Tibial nerve (tissue), 4 donors: ENCODE data around the gene SLC24A3. TPM values are rescaled to one million over a fixed set of nuclear protein-coding genes. Genes with fewer than 3 reads are reported as not detected.

Experiments used
- DNase-seq, 2 donors: peaks; one replicate each; pipeline ENCODE4 v3.0.0-alpha.2; 2019; ENCODE audit warnings: low spot score in 2 of 2
- H3K27ac ChIP-seq, 4 donors: fragments of 200-600 bp; sonication (generic) in 3 of 4; one replicate each; pipeline ENCODE4 v1.5.1; 2017 to 2019; ENCODE audit warnings: mild to moderate bottlenecking in 1 of 4
- H3K27me3 ChIP-seq, 2 donors: fragments of 200-600 bp; sonication (generic) in 1 of 2; one replicate each; pipeline versions ENCODE4 v1.5.1 to v1.6.0; 2017 to 2019
- H3K36me3 ChIP-seq, 3 donors: fragments of 200-600 bp; sonication (generic); one replicate each; pipeline ENCODE4 v1.5.1; 2018 to 2019
- H3K4me1 ChIP-seq, 4 donors: fragments of 200-600 bp; sonication (generic) in 3 of 4; one replicate each; pipeline ENCODE4 v1.5.1; 2017 to 2019
- H3K4me3 ChIP-seq, 4 donors: fragments of 200-600 bp; sonication (generic) in 3 of 4; one replicate each; pipeline ENCODE4 v1.5.1; 2017 to 2019; ENCODE audit warnings: mild to moderate bottlenecking in 1 of 4, moderate library complexity in 1 of 4
- H3K9me3 ChIP-seq, 4 donors: fragments of 200-600 bp; sonication (generic) in 3 of 4; one replicate each; pipeline ENCODE4 v1.5.1; 2017 to 2019
- CTCF ChIP-seq, 5 experiments: fragments of 200-600 bp in 3 of 5; fragments of 450-650 bp in 2 of 5; sonication (generic) in 3 of 5; IDR thresholded peaks; one replicate each; pipeline ENCODE4 v1.5.1; 2016 to 2019; ENCODE audit warnings: antibody characterized with exemption in 5 of 5, mild to moderate bottlenecking in 3 of 5, moderate library complexity in 2 of 5
- EP300 ChIP-seq, 2 donors: sonication (generic); formaldehyde crosslinking; IDR thresholded peaks; one replicate each; pipeline ENCODE4 v1.6.1; 2017; ENCODE audit warnings: antibody characterized with exemption in 2 of 2, mild to moderate bottlenecking in 1 of 2
- POLR2A ChIP-seq, 2 donors: fragments of 450-650 bp; IDR thresholded peaks; one replicate each; pipeline ENCODE4 v1.6.1; 2017; ENCODE audit warnings: antibody characterized with exemption in 2 of 2, mild to moderate bottlenecking in 2 of 2, moderate library complexity in 2 of 2
- WGBS, 2 donors: methylation state at CpG; one replicate each; pipeline ENCODE4 v1.1.5; 2018; 5-methylcytosine and 5-hydroxymethylcytosine counted together
- total RNA-seq, 4 donors: library from RNA; depleted of rRNA; stranded (reverse); fragments of >200 nt; gene quantifications; one replicate each; pipeline ENCODE4 v1.1.0, GENCODE V29; 2016

The SLC24A3 gene
- total RNA-seq, 4 donors from 2014 or later, result 1.3 to 4.0 (median 2.7) TPM

GRCh38 chr20:19451231-19451922, 238.9 kb downstream of the SLC24A3 start:
- DNase-seq, result no peak
- Histone ChIP-seq H3K4me3 (no peak overlapping the region), H3K4me1 (peaks cover 0 to 6% (median 0%) of the 10 kb centered on the region in 4 donors), H3K27me3 (no peaks in the 10 kb centered on the region), H3K9me3 (no peaks in the 10 kb centered on the region), H3K27ac (no peak overlapping the region), H3K36me3 (no peaks in the 10 kb centered on the region)
- TF ChIP-seq POLR2A (IDR thresholded peaks at IDR 0.05) (no peak), EP300 (IDR thresholded peaks at IDR 0.05) (no peak), CTCF (IDR thresholded peaks at IDR 0.05) (no peak)
- 76 to 82% methylated on average over 8 of the region's 8 CpGs for WGBS, 2 donors

GRCh38 chr20:19451923-19452295, 239.5 kb downstream of the SLC24A3 start:
- Histone ChIP-seq H3K4me3 (no peak overlapping the region), H3K27me3 (no peaks in the 10 kb centered on the region), H3K36me3 (no peaks in the 10 kb centered on the region), H3K4me1 (peaks cover 0 to 6% (median 0%) of the 10 kb centered on the region in 4 donors), H3K9me3 (no peaks in the 10 kb centered on the region), H3K27ac (no peak overlapping the region)
- 64 to 72% methylated on average over 9 of the region's 9 CpGs for WGBS, 2 donors
- DNase-seq, result no peak
- TF ChIP-seq POLR2A (IDR thresholded peaks at IDR 0.05), result no peak
- no peak for TF ChIP-seq EP300 (IDR thresholded peaks at IDR 0.05)
- no peak for TF ChIP-seq CTCF (IDR thresholded peaks at IDR 0.05)

GRCh38 chr20:19453410-19453809, 241.0 kb downstream of the SLC24A3 start:
- H3K9me3 ChIP-seq, result no peaks in the 10 kb centered on the region
- TF ChIP-seq EP300 (IDR thresholded peaks at IDR 0.05) (no peak), CTCF (IDR thresholded peaks at IDR 0.05) (no peak)
- no peaks in the 10 kb centered on the region for H3K36me3 ChIP-seq
- WGBS, 2 donors, result 60 to 81% methylated on average over 3 of the region's 3 CpGs
- no peak overlapping the region for H3K27ac ChIP-seq
- peaks cover 0 to 6% (median 0%) of the 10 kb centered on the region in 4 donors for H3K4me1 ChIP-seq
- no peak overlapping the region for H3K4me3 ChIP-seq
- H3K27me3 ChIP-seq, result no peaks in the 10 kb centered on the region
- DNase-seq, result no peak

- no peaks in the 10 kb centered on the region for H3K36me3 ChIP-seq
- no peak overlapping the region for H3K27ac ChIP-seq
- H3K27me3 ChIP-seq, result no peaks in the 10 kb centered on the region
- no peaks in the 10 kb centered on the region for H3K9me3 ChIP-seq
- peaks cover 0 to 6% (median 0%) of the 10 kb centered on the region in 4 donors for H3K4me1 ChIP-seq
- no peak for TF ChIP-seq CTCF (IDR thresholded peaks at IDR 0.05)
- no peak for TF ChIP-seq POLR2A (IDR thresholded peaks at IDR 0.05)
- no peak for TF ChIP-seq EP300 (IDR thresholded peaks at IDR 0.05)
- DNase-seq, result no peak
- H3K4me3 ChIP-seq, result no peak overlapping the region
- 61 to 73% methylated on average over 6 of the region's 6 CpGs for WGBS, 2 donors
Observed at GRCh38 chr20:19453862-19454261, 241.4 kb downstream of the SLC24A3 start.

- no peak overlapping the region for H3K4me3 ChIP-seq
- DNase-seq, result no peak
- 48 to 51% methylated on average over 2 of the region's 2 CpGs for WGBS, 2 donors
- H3K27ac ChIP-seq, result no peak overlapping the region
- H3K9me3 ChIP-seq, result no peaks in the 10 kb centered on the region
- H3K27me3 ChIP-seq, result no peaks in the 10 kb centered on the region
- no peaks in the 10 kb centered on the region for H3K36me3 ChIP-seq
- no peak for TF ChIP-seq POLR2A (IDR thresholded peaks at IDR 0.05)
- H3K4me1 ChIP-seq, result peaks cover 0 to 6% (median 0%) of the 10 kb centered on the region in 4 donors
Observed at GRCh38 chr20:19456595-19457395, 244.4 kb downstream of the SLC24A3 start.
